Measurements from ENCODE around the gene LRMDA. TPM values are rescaled to one million over a fixed set of nuclear protein-coding genes. Genes with fewer than 3 reads are reported as not detected.

LRMDA gene
- total and polyA plus RNA-seq, 2 donors: 7.9 to 17.7 TPM

- no peak overlapping the region for H3K4me3 ChIP-seq (ENCODE audit: low read depth, low read length)
Measured at GRCh38 chr10:75708060-75708459, 276.6 kb downstream of the LRMDA start.

GRCh38 chr10:75709245-75709644 is 277.8 kb downstream of the LRMDA start:
- Histone ChIP-seq H3K4me1 (ENCODE audit: insufficient read depth) (no peaks in the 10 kb centered on the region), H3K36me3 (ENCODE audit: insufficient read depth) (no peaks in the 10 kb centered on the region), H3K27ac (ENCODE audit: low read depth) (no peak overlapping the region), H3K4me3 (ENCODE audit: low read depth, low read length) (no peak overlapping the region)
- DNase-seq (ENCODE audit: extremely low spot score): no peak
- 84% methylated on average over 4 of the region's 4 CpGs for WGBS

More at GRCh38 chr10:75708060-75708459, 276.6 kb downstream of the LRMDA start:
- 59% methylated on average over 9 of the region's 9 CpGs for WGBS
- Histone ChIP-seq H3K27ac (ENCODE audit: low read depth) (no peak overlapping the region), H3K36me3 (ENCODE audit: insufficient read depth) (no peaks in the 10 kb centered on the region), H3K4me1 (ENCODE audit: insufficient read depth) (no peaks in the 10 kb centered on the region)
- no peak for DNase-seq (ENCODE audit: extremely low spot score)

GRCh38 chr10:75709811-75710210 is 278.4 kb downstream of the LRMDA start:
- no peak overlapping the region for H3K4me3 ChIP-seq (ENCODE audit: low read depth, low read length)
- H3K36me3 ChIP-seq (ENCODE audit: insufficient read depth): no peaks in the 10 kb centered on the region
- 98% methylated on average over 3 of the region's 3 CpGs for WGBS
- no peak for DNase-seq (ENCODE audit: extremely low spot score)
- no peak overlapping the region for H3K27ac ChIP-seq (ENCODE audit: low read depth)
- no peaks in the 10 kb centered on the region for H3K4me1 ChIP-seq (ENCODE audit: insufficient read depth)

GRCh38 chr10:75712242-75712880 is 280.9 kb downstream of the LRMDA start:
- Histone ChIP-seq H3K4me1 (ENCODE audit: insufficient read depth) (no peaks in the 10 kb centered on the region), H3K4me3 (ENCODE audit: low read depth, low read length) (no peak overlapping the region), H3K36me3 (ENCODE audit: insufficient read depth) (no peaks in the 10 kb centered on the region), H3K27ac (ENCODE audit: low read depth) (no peak overlapping the region)
- DNase-seq (ENCODE audit: extremely low spot score): no peak
- 60% methylated on average over 22 of the region's 22 CpGs for WGBS

GRCh38 chr10:75716506-75716905 is 285.1 kb downstream of the LRMDA start:
- Histone ChIP-seq H3K4me1 (ENCODE audit: insufficient read depth) (no peaks in the 10 kb centered on the region), H3K27ac (ENCODE audit: low read depth) (no peak overlapping the region), H3K36me3 (ENCODE audit: insufficient read depth) (no peaks in the 10 kb centered on the region), H3K4me3 (ENCODE audit: low read depth, low read length) (no peak overlapping the region)
- 97% methylated on average over 3 of the region's 3 CpGs for WGBS
- DNase-seq (ENCODE audit: extremely low spot score): no peak

GRCh38 chr10:75717126-75717916 is 285.9 kb downstream of the LRMDA start:
- DNase-seq (ENCODE audit: extremely low spot score): no peak
- Histone ChIP-seq H3K4me3 (ENCODE audit: low read depth, low read length) (no peak overlapping the region), H3K36me3 (ENCODE audit: insufficient read depth) (no peaks in the 10 kb centered on the region), H3K27ac (ENCODE audit: low read depth) (no peak overlapping the region), H3K4me1 (ENCODE audit: insufficient read depth) (no peaks in the 10 kb centered on the region)
- WGBS: 85% methylated on average over 10 of the region's 10 CpGs

- no peak for DNase-seq (ENCODE audit: extremely low spot score)
- H3K27ac ChIP-seq (ENCODE audit: low read depth): no peak overlapping the region
- no peaks in the 10 kb centered on the region for H3K4me1 ChIP-seq (ENCODE audit: insufficient read depth)
- no peaks in the 10 kb centered on the region for H3K36me3 ChIP-seq (ENCODE audit: insufficient read depth)
- H3K4me3 ChIP-seq (ENCODE audit: low read depth, low read length): no peak overlapping the region
Measured at GRCh38 chr10:75718991-75719390, 287.6 kb downstream of the LRMDA start.

GRCh38 chr10:75720157-75720556 is 288.7 kb downstream of the LRMDA start:
- H3K4me3 ChIP-seq (ENCODE audit: low read depth, low read length): no peak overlapping the region
- 91% methylated on average over 7 of the region's 7 CpGs for WGBS
- DNase-seq (ENCODE audit: extremely low spot score): no peak
- H3K27ac ChIP-seq (ENCODE audit: low read depth): no peak overlapping the region
- no peaks in the 10 kb centered on the region for H3K36me3 ChIP-seq (ENCODE audit: insufficient read depth)
- H3K4me1 ChIP-seq (ENCODE audit: insufficient read depth): no peaks in the 10 kb centered on the region

GRCh38 chr10:75722020-75722419 is 290.6 kb downstream of the LRMDA start:
- Histone ChIP-seq H3K4me1 (ENCODE audit: insufficient read depth) (no peaks in the 10 kb centered on the region), H3K27ac (ENCODE audit: low read depth) (no peak overlapping the region), H3K4me3 (ENCODE audit: low read depth, low read length) (no peak overlapping the region), H3K36me3 (ENCODE audit: insufficient read depth) (no peaks in the 10 kb centered on the region)
- 85% methylated on average over 4 of the region's 4 CpGs for WGBS
- DNase-seq (ENCODE audit: extremely low spot score): no peak

- Histone ChIP-seq H3K4me3 (ENCODE audit: low read depth, low read length) (no peak overlapping the region), H3K36me3 (ENCODE audit: insufficient read depth) (no peaks in the 10 kb centered on the region), H3K4me1 (ENCODE audit: insufficient read depth) (no peaks in the 10 kb centered on the region), H3K27ac (ENCODE audit: low read depth) (no peak overlapping the region)
- DNase-seq (ENCODE audit: extremely low spot score): no peak
- WGBS: 98% methylated on average over 2 of the region's 2 CpGs
Measured at GRCh38 chr10:75722609-75723008, 291.2 kb downstream of the LRMDA start.

GRCh38 chr10:75723319-75723980 is 292.0 kb downstream of the LRMDA start:
- no peaks in the 10 kb centered on the region for H3K4me1 ChIP-seq (ENCODE audit: insufficient read depth)
- no peak for DNase-seq (ENCODE audit: extremely low spot score)
- no peaks in the 10 kb centered on the region for H3K36me3 ChIP-seq (ENCODE audit: insufficient read depth)
- H3K4me3 ChIP-seq (ENCODE audit: low read depth, low read length): no peak overlapping the region
- WGBS: 84% methylated on average over 9 of the region's 9 CpGs
- no peak overlapping the region for H3K27ac ChIP-seq (ENCODE audit: low read depth)

- WGBS: 92% methylated on average over 2 of the region's 2 CpGs
- no peak for DNase-seq (ENCODE audit: extremely low spot score)
- Histone ChIP-seq H3K36me3 (ENCODE audit: insufficient read depth) (no peaks in the 10 kb centered on the region), H3K27ac (ENCODE audit: low read depth) (no peak overlapping the region), H3K4me3 (ENCODE audit: low read depth, low read length) (no peak overlapping the region), H3K4me1 (ENCODE audit: insufficient read depth) (no peaks in the 10 kb centered on the region)
Measured at GRCh38 chr10:75724047-75724446, 292.6 kb downstream of the LRMDA start.

- no peaks in the 10 kb centered on the region for H3K4me1 ChIP-seq (ENCODE audit: insufficient read depth)
- WGBS: 89% methylated on average over 11 of the region's 11 CpGs
- DNase-seq (ENCODE audit: extremely low spot score): no peak
- H3K4me3 ChIP-seq (ENCODE audit: low read depth, low read length): no peak overlapping the region
- H3K27ac ChIP-seq (ENCODE audit: low read depth): no peak overlapping the region
- no peaks in the 10 kb centered on the region for H3K36me3 ChIP-seq (ENCODE audit: insufficient read depth)
Measured at GRCh38 chr10:75726522-75727483, 295.4 kb downstream of the LRMDA start.

All from urinary bladder (tissue), 4 donors.